Liver (tissue), 9 donors: ENCODE results near the gene HYAL1. TPM values are rescaled to one million over a fixed set of nuclear protein-coding genes. Genes with fewer than 3 reads are reported as not detected.

Experiments
- DNase-seq: peaks from one replicate; pipeline ENCODE4 v3.0.0-alpha.2; 2017; ENCODE audit warnings: low spot score
- H3K27ac ChIP-seq, 2 donors: one replicate each; pipeline ENCODE4 v1.7.0; 2013; ENCODE audit warnings: inconsistent platforms in 2 of 2, low read length in 2 of 2, control low read depth in 1 of 2, low read depth in 1 of 2, mild to moderate bottlenecking in 1 of 2
- H3K27me3 ChIP-seq, 4 donors: one replicate each; pipeline versions ENCODE4 v1.6.1 to v1.7.0; 2013; ENCODE audit warnings: low read length in 3 of 4, inconsistent platforms in 1 of 4, mild to moderate bottlenecking in 1 of 4, moderate library complexity in 1 of 4; ENCODE audit not compliant: control insufficient read depth in 4 of 4, insufficient read depth in 4 of 4
- H3K36me3 ChIP-seq, 4 donors: one replicate each; pipeline versions ENCODE4 v1.6.1 to v1.7.0; 2013; ENCODE audit warnings: low read length in 3 of 4, mild to moderate bottlenecking in 3 of 4, low read depth in 1 of 4, moderate library complexity in 1 of 4; ENCODE audit not compliant: control insufficient read depth in 4 of 4, insufficient read depth in 3 of 4
- H3K4me1 ChIP-seq, 4 donors: one replicate each; pipeline versions ENCODE4 v1.6.1 to v1.7.0; 2013; ENCODE audit warnings: low read length in 3 of 4, mild to moderate bottlenecking in 3 of 4, moderate library complexity in 1 of 4; ENCODE audit not compliant: control insufficient read depth in 4 of 4, insufficient read depth in 4 of 4
- H3K4me3 ChIP-seq, 3 donors: one replicate each; pipeline versions ENCODE4 v1.6.1 to v1.7.0; 2013; ENCODE audit warnings: low read length in 3 of 3, control low read depth in 1 of 3, low read depth in 1 of 3, mild to moderate bottlenecking in 1 of 3
- H3K9ac ChIP-seq, 2 donors: one replicate each; pipeline ENCODE4 v1.7.0; 2013; ENCODE audit warnings: low read length in 2 of 2, mild to moderate bottlenecking in 2 of 2, moderate library complexity in 2 of 2, control low read depth in 1 of 2, low read depth in 1 of 2
- H3K9me3 ChIP-seq, 4 donors: one replicate each; pipeline versions ENCODE4 v1.6.1 to v1.7.0; 2013; ENCODE audit warnings: low read length in 3 of 4; ENCODE audit not compliant: control insufficient read depth in 4 of 4
- EGR1 ChIP-seq, 2 donors: IDR thresholded peaks; 2 replicates each; pipeline ENCODE4 v1.6.1; 2016 to 2018; ENCODE audit warnings: antibody characterized with exemption in 2 of 2, low read depth in 2 of 2
- FOXA1 ChIP-seq: IDR thresholded peaks from 2 replicates; pipeline ENCODE4 v1.6.1; 2016; ENCODE audit warnings: antibody characterized with exemption
- FOXA2 ChIP-seq: IDR thresholded peaks from 2 replicates; pipeline ENCODE4 v1.6.1; 2016; ENCODE audit warnings: antibody characterized with exemption
- GABPA ChIP-seq, 2 donors: IDR thresholded peaks in 1 of 2; conservative IDR thresholded peaks in 1 of 2; 2 replicates each; pipeline ENCODE4 v1.6.1; 2016; ENCODE audit warnings: antibody characterized with exemption in 2 of 2, mild to moderate bottlenecking in 1 of 2, moderate library complexity in 1 of 2
- HNF4G ChIP-seq: IDR thresholded peaks from 2 replicates; pipeline ENCODE4 v1.6.1; 2016; ENCODE audit warnings: antibody characterized with exemption
- JUND ChIP-seq, 2 donors: IDR thresholded peaks; 2 replicates each; pipeline ENCODE4 v1.6.1; 2016; ENCODE audit warnings: antibody characterized with exemption in 2 of 2
- NR2F2 ChIP-seq: IDR thresholded peaks from 2 replicates; pipeline ENCODE4 v1.6.1; 2016; ENCODE audit warnings: antibody characterized with exemption
- RAD21 ChIP-seq, 2 donors: IDR thresholded peaks; 2 replicates each; pipeline ENCODE4 v1.6.1; 2016; ENCODE audit warnings: antibody characterized with exemption in 2 of 2, mild to moderate bottlenecking in 2 of 2
- RXRA ChIP-seq, 2 donors: IDR thresholded peaks; 2 replicates each; pipeline ENCODE4 v1.6.1; 2017 to 2018; ENCODE audit warnings: antibody characterized with exemption in 2 of 2, mild to moderate bottlenecking in 1 of 2
- SP1 ChIP-seq: IDR thresholded peaks from 2 replicates; pipeline ENCODE4 v1.6.1; 2018; ENCODE audit warnings: antibody characterized with exemption, mild to moderate bottlenecking
- TAF1 ChIP-seq: conservative IDR thresholded peaks from 2 replicates; pipeline ENCODE4 v1.6.1; 2016; ENCODE audit warnings: antibody characterized with exemption, mild to moderate bottlenecking
- YY1 ChIP-seq: IDR thresholded peaks from 2 replicates; pipeline ENCODE4 v1.6.1; 2016; ENCODE audit warnings: antibody characterized with exemption, mild to moderate bottlenecking
- WGBS: extraction: QIAGEN DNeasy Blood & Tissue Kit; methylation state at CpG from one replicate; pipeline ENCODE4 v1.1.7; 2013; 5-methylcytosine and 5-hydroxymethylcytosine counted together
- polyA plus RNA-seq, 2 donors: library from polyadenylated mRNA; stranded (reverse) in 1 of 2; unstranded in 1 of 2; fragments of 200-250 nt in 1 of 2; fragments of >200 nt in 1 of 2; fragmentation: Nextera tagmentation in 1 of 2; extraction: Ambion mirVana in 1 of 2; gene quantifications; one replicate each; pipeline versions ENCODE4 v1.2.1 to v1.2.3, GENCODE V29; 2013 to 2015
- total RNA-seq, 2 donors: library from RNA; depleted of rRNA; stranded (reverse); fragments of >200 nt; gene quantifications; one replicate each; pipeline ENCODE4 v1.2.3, GENCODE V29; 2014
- TF ChIP-seq, protein P1 (sequence below): IDR thresholded peaks from 2 replicates; pipeline ENCODE4 v1.6.1; 2016; ENCODE audit warnings: antibody characterized with exemption, mild to moderate bottlenecking
- TF ChIP-seq, protein P2 (sequence below): fragments of 150-350 bp; IDR thresholded peaks from 2 replicates; pipeline ENCODE4 v1.5.1; 2017; ENCODE audit warnings: improper control_type of control experiment, low read depth, low read length; ENCODE audit not compliant: missing input control
- TF ChIP-seq, protein P3 (sequence below): IDR thresholded peaks from 2 replicates; pipeline ENCODE4 v1.6.1; 2016; ENCODE audit warnings: antibody characterized with exemption
- TF ChIP-seq, protein P4 (sequence below): IDR thresholded peaks from 2 replicates; pipeline ENCODE4 v1.6.1; 2016; ENCODE audit warnings: antibody characterized with exemption
- TF ChIP-seq, protein P5 (sequence below): IDR thresholded peaks from 2 replicates; pipeline ENCODE4 v1.6.1; 2016; ENCODE audit warnings: antibody characterized with exemption
- donor health status: healthy.
- donor health status: healthy.
- donor health status: healthy.
- donor health status: healthy.
- donor health status: healthy.

Gene HYAL1
- total and polyA plus RNA-seq, 4 donors = 82.3 to 156 (median 121) TPM

DNA sequence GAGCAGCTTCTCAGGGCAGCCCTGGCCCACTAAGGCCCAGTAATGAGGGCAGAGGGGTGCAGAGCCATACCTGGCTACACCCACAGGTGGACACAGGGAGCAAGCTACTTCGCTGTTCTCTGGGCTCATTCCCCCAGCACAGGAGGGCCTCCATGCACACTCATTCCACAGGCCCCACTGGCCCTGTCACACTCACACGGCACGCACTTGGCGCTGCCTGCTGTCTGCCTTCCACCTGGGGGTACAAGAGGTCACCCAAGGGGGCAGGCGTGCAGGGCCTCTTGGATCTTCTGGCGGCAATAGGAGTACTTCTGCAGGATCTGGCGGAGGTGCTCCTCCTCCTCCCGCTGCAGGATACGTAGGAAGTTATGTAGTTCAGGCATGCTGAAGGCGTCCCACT, 27.0 kb upstream of the HYAL1 start:
- no peak overlapping the region for H3K9ac ChIP-seq
- no peak for DNase-seq
- H3K36me3 ChIP-seq = peaks cover 4 to 34% (median 17%) of the 10 kb centered on the region in 4 donors
- H3K9me3 ChIP-seq = no peaks in the 10 kb centered on the region
- no peak for TF ChIP-seq TAF1
- no peak for TF ChIP-seq SP1
- no peaks in the 10 kb centered on the region for H3K27me3 ChIP-seq
- peaks cover 5 to 45% (median 23%) of the 10 kb centered on the region in 4 donors for H3K4me1 ChIP-seq
- H3K4me3 ChIP-seq = no peak overlapping the region
- WGBS = 94% methylated on average over 10 of the region's 10 CpGs
- no peak overlapping the region for H3K27ac ChIP-seq

DNA sequence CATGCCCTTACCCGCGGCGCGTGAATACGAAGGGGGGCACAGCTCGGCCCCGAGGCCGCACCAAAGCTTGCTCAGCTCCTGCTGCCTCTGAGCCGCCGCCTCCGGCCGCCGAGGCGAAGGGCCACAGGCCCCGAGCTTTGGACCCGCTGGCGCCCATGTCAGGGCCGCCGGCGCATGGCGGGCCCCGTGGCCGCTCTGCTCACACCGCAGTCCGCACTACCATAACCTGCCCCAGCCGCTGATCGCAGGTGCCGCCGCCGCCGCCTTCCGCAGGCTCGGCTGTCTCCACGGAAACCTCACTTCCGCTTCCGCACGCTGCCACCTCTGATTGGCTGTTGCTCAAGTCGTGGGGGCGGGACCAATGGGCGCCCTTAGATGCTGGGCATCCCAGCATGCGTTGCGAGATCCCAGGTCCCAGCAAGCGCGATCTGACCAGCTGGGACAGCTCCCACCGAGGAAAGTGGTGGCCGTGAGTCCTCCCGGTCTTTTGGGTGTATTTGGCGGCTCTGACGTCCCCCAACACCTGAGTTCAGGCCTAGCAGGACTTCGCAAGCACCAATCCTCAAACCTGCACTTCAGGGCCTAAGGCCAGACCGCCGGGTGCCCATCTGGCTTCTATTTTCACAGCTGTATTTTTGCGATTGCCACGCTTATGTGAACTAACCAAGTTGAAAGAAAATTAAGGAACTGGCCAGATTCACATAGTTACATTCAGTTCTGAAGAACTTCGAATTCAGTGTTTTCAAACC, 24.7 kb upstream of the HYAL1 start, which contains the start of gene TUSC2:
Gene TUSC2 (minus strand): TSS at position 281 of the 749 bp plus-strand sequence. CDS start 124 bp downstream, at position 157.
- Histone ChIP-seq H3K4me1 (peaks cover 2 to 51% (median 34%) of the 10 kb centered on the region in 4 donors), H3K9me3 (no peaks in the 10 kb centered on the region), H3K27ac (peak within 1 kb of the TSS; percentile 72 to 74), H3K9ac (peak within 1 kb of the TSS; percentile 63 to 75), H3K27me3 (no peaks in the 10 kb centered on the region), H3K36me3 (peaks cover 4 to 34% (median 17%) of the 10 kb centered on the region in 4 donors), H3K4me3 (peak within 1 kb of the TSS; percentile 82 to 87 (median 83))
- TF ChIP-seq FOXA2 (no peak), RXRA (IDR thresholded peaks at IDR 0.05) (no peak), RAD21 (IDR thresholded peaks at IDR 0.05) (no peak), EGR1 (IDR thresholded peaks at IDR 0.05; ENCODE audit: low read depth in 2 of 2) (peak in 1 of 2 donors; percentile 83), JUND (IDR thresholded peaks at IDR 0.05) (no peak), FOXA1 (no peak), HNF4G (no peak), YY1 (peak; percentile 75), NR2F2 (no peak), TAF1 (no peak), GABPA (IDR thresholded peaks at IDR 0.05 in 1 of 2, conservative IDR thresholded peaks at IDR 0.05 in 1 of 2) (peak; percentile 75 to 95), SP1 (peak; percentile 63)
- TF ChIP-seq, protein P1, sequence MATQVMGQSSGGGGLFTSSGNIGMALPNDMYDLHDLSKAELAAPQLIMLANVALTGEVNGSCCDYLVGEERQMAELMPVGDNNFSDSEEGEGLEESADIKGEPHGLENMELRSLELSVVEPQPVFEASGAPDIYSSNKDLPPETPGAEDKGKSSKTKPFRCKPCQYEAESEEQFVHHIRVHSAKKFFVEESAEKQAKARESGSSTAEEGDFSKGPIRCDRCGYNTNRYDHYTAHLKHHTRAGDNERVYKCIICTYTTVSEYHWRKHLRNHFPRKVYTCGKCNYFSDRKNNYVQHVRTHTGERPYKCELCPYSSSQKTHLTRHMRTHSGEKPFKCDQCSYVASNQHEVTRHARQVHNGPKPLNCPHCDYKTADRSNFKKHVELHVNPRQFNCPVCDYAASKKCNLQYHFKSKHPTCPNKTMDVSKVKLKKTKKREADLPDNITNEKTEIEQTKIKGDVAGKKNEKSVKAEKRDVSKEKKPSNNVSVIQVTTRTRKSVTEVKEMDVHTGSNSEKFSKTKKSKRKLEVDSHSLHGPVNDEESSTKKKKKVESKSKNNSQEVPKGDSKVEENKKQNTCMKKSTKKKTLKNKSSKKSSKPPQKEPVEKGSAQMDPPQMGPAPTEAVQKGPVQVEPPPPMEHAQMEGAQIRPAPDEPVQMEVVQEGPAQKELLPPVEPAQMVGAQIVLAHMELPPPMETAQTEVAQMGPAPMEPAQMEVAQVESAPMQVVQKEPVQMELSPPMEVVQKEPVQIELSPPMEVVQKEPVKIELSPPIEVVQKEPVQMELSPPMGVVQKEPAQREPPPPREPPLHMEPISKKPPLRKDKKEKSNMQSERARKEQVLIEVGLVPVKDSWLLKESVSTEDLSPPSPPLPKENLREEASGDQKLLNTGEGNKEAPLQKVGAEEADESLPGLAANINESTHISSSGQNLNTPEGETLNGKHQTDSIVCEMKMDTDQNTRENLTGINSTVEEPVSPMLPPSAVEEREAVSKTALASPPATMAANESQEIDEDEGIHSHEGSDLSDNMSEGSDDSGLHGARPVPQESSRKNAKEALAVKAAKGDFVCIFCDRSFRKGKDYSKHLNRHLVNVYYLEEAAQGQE = peak; percentile 74
- TF ChIP-seq, protein P2, sequence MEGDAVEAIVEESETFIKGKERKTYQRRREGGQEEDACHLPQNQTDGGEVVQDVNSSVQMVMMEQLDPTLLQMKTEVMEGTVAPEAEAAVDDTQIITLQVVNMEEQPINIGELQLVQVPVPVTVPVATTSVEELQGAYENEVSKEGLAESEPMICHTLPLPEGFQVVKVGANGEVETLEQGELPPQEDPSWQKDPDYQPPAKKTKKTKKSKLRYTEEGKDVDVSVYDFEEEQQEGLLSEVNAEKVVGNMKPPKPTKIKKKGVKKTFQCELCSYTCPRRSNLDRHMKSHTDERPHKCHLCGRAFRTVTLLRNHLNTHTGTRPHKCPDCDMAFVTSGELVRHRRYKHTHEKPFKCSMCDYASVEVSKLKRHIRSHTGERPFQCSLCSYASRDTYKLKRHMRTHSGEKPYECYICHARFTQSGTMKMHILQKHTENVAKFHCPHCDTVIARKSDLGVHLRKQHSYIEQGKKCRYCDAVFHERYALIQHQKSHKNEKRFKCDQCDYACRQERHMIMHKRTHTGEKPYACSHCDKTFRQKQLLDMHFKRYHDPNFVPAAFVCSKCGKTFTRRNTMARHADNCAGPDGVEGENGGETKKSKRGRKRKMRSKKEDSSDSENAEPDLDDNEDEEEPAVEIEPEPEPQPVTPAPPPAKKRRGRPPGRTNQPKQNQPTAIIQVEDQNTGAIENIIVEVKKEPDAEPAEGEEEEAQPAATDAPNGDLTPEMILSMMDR = no peak
- TF ChIP-seq, protein P3, sequence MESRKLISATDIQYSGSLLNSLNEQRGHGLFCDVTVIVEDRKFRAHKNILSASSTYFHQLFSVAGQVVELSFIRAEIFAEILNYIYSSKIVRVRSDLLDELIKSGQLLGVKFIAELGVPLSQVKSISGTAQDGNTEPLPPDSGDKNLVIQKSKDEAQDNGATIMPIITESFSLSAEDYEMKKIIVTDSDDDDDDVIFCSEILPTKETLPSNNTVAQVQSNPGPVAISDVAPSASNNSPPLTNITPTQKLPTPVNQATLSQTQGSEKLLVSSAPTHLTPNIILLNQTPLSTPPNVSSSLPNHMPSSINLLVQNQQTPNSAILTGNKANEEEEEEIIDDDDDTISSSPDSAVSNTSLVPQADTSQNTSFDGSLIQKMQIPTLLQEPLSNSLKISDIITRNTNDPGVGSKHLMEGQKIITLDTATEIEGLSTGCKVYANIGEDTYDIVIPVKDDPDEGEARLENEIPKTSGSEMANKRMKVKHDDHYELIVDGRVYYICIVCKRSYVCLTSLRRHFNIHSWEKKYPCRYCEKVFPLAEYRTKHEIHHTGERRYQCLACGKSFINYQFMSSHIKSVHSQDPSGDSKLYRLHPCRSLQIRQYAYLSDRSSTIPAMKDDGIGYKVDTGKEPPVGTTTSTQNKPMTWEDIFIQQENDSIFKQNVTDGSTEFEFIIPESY = no peak
- TF ChIP-seq, protein P4, sequence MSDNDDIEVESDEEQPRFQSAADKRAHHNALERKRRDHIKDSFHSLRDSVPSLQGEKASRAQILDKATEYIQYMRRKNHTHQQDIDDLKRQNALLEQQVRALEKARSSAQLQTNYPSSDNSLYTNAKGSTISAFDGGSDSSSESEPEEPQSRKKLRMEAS = peak; percentile 55
- TF ChIP-seq, protein P5, sequence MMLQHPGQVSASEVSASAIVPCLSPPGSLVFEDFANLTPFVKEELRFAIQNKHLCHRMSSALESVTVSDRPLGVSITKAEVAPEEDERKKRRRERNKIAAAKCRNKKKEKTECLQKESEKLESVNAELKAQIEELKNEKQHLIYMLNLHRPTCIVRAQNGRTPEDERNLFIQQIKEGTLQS = no peak
- WGBS = 1% methylated on average over 55 of the region's 55 CpGs
- DNase-seq = peak; percentile 96
